Naive thymus-derived CD8-positive, alpha-beta T cell (primary cell): ENCODE data around the gene RRM2. TPM values are rescaled to one million over a fixed set of nuclear protein-coding genes. Genes with fewer than 3 reads are reported as not detected.
A peak's percentile ranks its signal among the peaks of the same experiment; 100 is the strongest.

Experiments
- ATAC-seq, 2 donors: fragments of 150-1000 bp; cut with Tn5 transposase in 1 of 2; sonication (Bioruptor Pico), chemical (Tn5 transposase) in 1 of 2; 1 replicate in 1 of 2; 2 replicates in 1 of 2; pipeline ENCODE4 v1.10.0; 2021; ENCODE audit warnings: mild to moderate bottlenecking in 2 of 2, moderate library complexity in 2 of 2
- POLR2A ChIA-PET: fragments of 350-600 bp; sonication (Branson Sonifier 250); formaldehyde crosslinking; loops from one replicate; lab custom pipeline; 2021; ENCODE audit warnings: antibody characterized with exemption; lab: Charles Lee
- DNase-seq, 10 donors: peaks; one replicate each; pipeline versions ENCODE4 v3.0.0 to v3.0.0-alpha.2; 2020 to 2022
- H3K27ac Mint-ChIP-seq, 10 donors: one replicate each; pipeline ENCODE4 v1.8.0; 2020 to 2022; ENCODE audit warnings: mild to moderate bottlenecking in 10 of 10, mixed read lengths in 10 of 10, moderate library complexity in 4 of 10, inconsistent platforms in 1 of 10
- H3K27me3 Mint-ChIP-seq, 5 donors: one replicate each; pipeline ENCODE4 v1.8.0; 2021 to 2022; ENCODE audit warnings: mixed read lengths in 5 of 5
- H3K36me3 Mint-ChIP-seq, 3 donors: one replicate each; pipeline ENCODE4 v1.8.0; 2020 to 2022; ENCODE audit warnings: mixed read lengths in 3 of 3, mild to moderate bottlenecking in 2 of 3, inconsistent platforms in 1 of 3
- H3K4me1 Mint-ChIP-seq, 4 donors: one replicate each; pipeline ENCODE4 v1.8.0; 2021 to 2022; ENCODE audit warnings: mixed read lengths in 4 of 4
- H3K4me3 Mint-ChIP-seq, 10 donors: one replicate each; pipeline ENCODE4 v1.8.0; 2020 to 2022; ENCODE audit warnings: mild to moderate bottlenecking in 10 of 10, mixed read lengths in 10 of 10, moderate library complexity in 6 of 10, inconsistent platforms in 1 of 10
- H3K9me3 Mint-ChIP-seq, 9 donors: one replicate each; pipeline ENCODE4 v1.8.0; 2020 to 2022; ENCODE audit warnings: mixed read lengths in 9 of 9, mild to moderate bottlenecking in 3 of 9, inconsistent platforms in 1 of 9, moderate library complexity in 1 of 9
- polyA plus RNA-seq, 3 donors: library from polyadenylated mRNA; unstranded; fragments of 300-500 nt; fragmentation: Illumina TruSeq; gene quantifications; one replicate each; pipeline ENCODE4 v1.2.3, GENCODE V29; 2021
- total RNA-seq, 8 experiments: library from RNA in 2 of 8; stranded (reverse) in 2 of 8; gene quantifications; one replicate each; pipeline ENCODE4 v1.2.3 and lab custom pipeline; 2021 to 2026

The RRM2 gene
- total and polyA plus RNA-seq, 5 experiments from 2014 or later, result 0.58 to 1.4 (median 0.66) TPM; not detected in 2

GRCh38 chr2:10136101-10136934 lies 13.8 kb downstream of the RRM2 start:
- DNase-seq (no peak), ATAC-seq (no peak)
- Mint-ChIP-seq H3K4me3 (no peak overlapping the region), H3K4me1 (peaks cover 3 to 13% (median 9%) of the 10 kb centered on the region in 4 donors), H3K27ac (no peak overlapping the region), H3K9me3 (no peaks in the 10 kb centered on the region), H3K27me3 (no peaks in the 10 kb centered on the region), H3K36me3 (no peaks in the 10 kb centered on the region)
- POLR2A ChIA-PET, result no interaction called here

GRCh38 chr2:10137053-10137843 lies 14.7 kb downstream of the RRM2 start:
- DNase-seq (no peak), ATAC-seq (no peak)
- POLR2A ChIA-PET, result no interaction called here
- no peak overlapping the region for H3K4me3 Mint-ChIP-seq
- H3K9me3 Mint-ChIP-seq, result no peaks in the 10 kb centered on the region
- peaks cover 9 to 23% (median 17%) of the 10 kb centered on the region in 4 donors for H3K4me1 Mint-ChIP-seq
- H3K36me3 Mint-ChIP-seq, result no peaks in the 10 kb centered on the region
- H3K27ac Mint-ChIP-seq, result no peak overlapping the region
- H3K27me3 Mint-ChIP-seq, result peaks cover 0 to 2% (median 0%) of the 10 kb centered on the region in 5 donors

GRCh38 chr2:10139536-10139935 lies 17.0 kb downstream of the RRM2 start:
- peak overlapping the region in 1 of 10 donors; percentile 46 for H3K27ac Mint-ChIP-seq
- DNase-seq (no peak), ATAC-seq (no peak)
- no peaks in the 10 kb centered on the region for H3K36me3 Mint-ChIP-seq
- POLR2A ChIA-PET, result no interaction called here
- H3K27me3 Mint-ChIP-seq, result peaks cover 0 to 2% (median 0%) of the 10 kb centered on the region in 5 donors
- no peak overlapping the region for H3K4me3 Mint-ChIP-seq
- H3K9me3 Mint-ChIP-seq, result no peaks in the 10 kb centered on the region
- peaks cover 9 to 29% (median 20%) of the 10 kb centered on the region in 4 donors for H3K4me1 Mint-ChIP-seq

GRCh38 chr2:10140841-10141610 lies 18.5 kb downstream of the RRM2 start:
- no peak for ATAC-seq
- Mint-ChIP-seq H3K27me3 (peaks cover 0 to 2% (median 0%) of the 10 kb centered on the region in 5 donors), H3K27ac (peak overlapping the region in 6 of 10 donors; percentile 12 to 66 (median 58)), H3K36me3 (no peaks in the 10 kb centered on the region), H3K4me1 (peaks cover 9 to 29% (median 20%) of the 10 kb centered on the region in 4 donors), H3K9me3 (no peaks in the 10 kb centered on the region), H3K4me3 (peak overlapping the region in 7 of 10 donors; percentile 3 to 76 (median 68))
- DNase-seq, result no peak
- POLR2A ChIA-PET, result no interaction called here

GRCh38 chr2:10141736-10142639 lies 19.4 kb downstream of the RRM2 start:
- POLR2A ChIA-PET, result interaction anchor here (0.5 kb wide), 1 partner anchor 289 kb away, joined by 4 read pairs; no protein-coding TSS in a partner anchor
- DNase-seq (peak in 3 of 10 donors; percentile 37 to 54 (median 52)), ATAC-seq (peak; percentile 60 to 84)
- Mint-ChIP-seq H3K36me3 (no peaks in the 10 kb centered on the region), H3K27me3 (peaks cover 0 to 2% (median 0%) of the 10 kb centered on the region in 5 donors), H3K4me1 (peaks cover 9 to 29% (median 20%) of the 10 kb centered on the region in 4 donors), H3K9me3 (no peaks in the 10 kb centered on the region), H3K4me3 (peak overlapping the region in 6 of 10 donors; percentile 54 to 76 (median 68)), H3K27ac (peak overlapping the region in 6 of 10 donors; percentile 58 to 90 (median 66))

- Mint-ChIP-seq H3K27me3 (peaks cover 0 to 2% (median 0%) of the 10 kb centered on the region in 5 donors), H3K27ac (peak overlapping the region in 2 of 10 donors; percentile 5 to 76), H3K4me1 (peaks cover 9 to 29% (median 20%) of the 10 kb centered on the region in 4 donors), H3K4me3 (peak overlapping the region in 3 of 10 donors; percentile 12 to 33 (median 21)), H3K9me3 (no peaks in the 10 kb centered on the region), H3K36me3 (no peaks in the 10 kb centered on the region)
- POLR2A ChIA-PET, result interaction anchor here (0.5 kb wide), 1 partner anchor 288 kb away, joined by 4 read pairs; no protein-coding TSS in a partner anchor
- DNase-seq (no peak), ATAC-seq (no peak)
Observed at GRCh38 chr2:10142640-10142965, 20.1 kb downstream of the RRM2 start.

GRCh38 chr2:10144771-10145518 lies 22.4 kb downstream of the RRM2 start:
- H3K4me1 Mint-ChIP-seq, result peaks cover 9 to 27% (median 20%) of the 10 kb centered on the region in 4 donors
- H3K27ac Mint-ChIP-seq, result no peak overlapping the region
- no peak overlapping the region for H3K4me3 Mint-ChIP-seq
- no peak for ATAC-seq
- peaks cover 0 to 2% (median 0%) of the 10 kb centered on the region in 5 donors for H3K27me3 Mint-ChIP-seq
- no peaks in the 10 kb centered on the region for H3K9me3 Mint-ChIP-seq
- no peak for DNase-seq
- no peaks in the 10 kb centered on the region for H3K36me3 Mint-ChIP-seq
- POLR2A ChIA-PET, result interaction anchor here (0.6 kb wide), 1 partner anchor 367 kb away, joined by 4 read pairs; no protein-coding TSS in a partner anchor

- POLR2A ChIA-PET, result no interaction called here
- DNase-seq (no peak), ATAC-seq (no peak)
- H3K9me3 Mint-ChIP-seq, result no peaks in the 10 kb centered on the region
- no peak overlapping the region for H3K27ac Mint-ChIP-seq
- H3K4me3 Mint-ChIP-seq, result no peak overlapping the region
- no peaks in the 10 kb centered on the region for H3K36me3 Mint-ChIP-seq
- H3K4me1 Mint-ChIP-seq, result peaks cover 8 to 26% (median 22%) of the 10 kb centered on the region in 4 donors
- H3K27me3 Mint-ChIP-seq, result peaks cover 0 to 2% (median 0%) of the 10 kb centered on the region in 5 donors
Observed at GRCh38 chr2:10145519-10146357, 23.2 kb downstream of the RRM2 start.

- no peaks in the 10 kb centered on the region for H3K36me3 Mint-ChIP-seq
- POLR2A ChIA-PET, result no interaction called here
- peaks cover 5 to 18% (median 15%) of the 10 kb centered on the region in 4 donors for H3K4me1 Mint-ChIP-seq
- H3K27me3 Mint-ChIP-seq, result peaks cover 0 to 2% (median 0%) of the 10 kb centered on the region in 5 donors
- DNase-seq (peak in 1 of 10 donors; percentile 19), ATAC-seq (no peak)
- no peak overlapping the region for H3K27ac Mint-ChIP-seq
- H3K9me3 Mint-ChIP-seq, result no peaks in the 10 kb centered on the region
- no peak overlapping the region for H3K4me3 Mint-ChIP-seq
Observed at GRCh38 chr2:10146366-10147005, 23.9 kb downstream of the RRM2 start.
